Panc1 (cell line): ENCODE results near the gene BCS1L. TPM values are rescaled to one million over a fixed set of nuclear protein-coding genes. Genes with fewer than 3 reads are reported as not detected.

Experiments
- ATAC-seq: fragments of 200-7000 bp; cut with Tn5 transposase; 2 replicates; pipeline ENCODE4 v1.9.1; 2020; ENCODE audit warnings: mild to moderate bottlenecking, moderate library complexity
- BruUV-seq: library from RNA; stranded (reverse); fragments of 400-500 nt; replicated peaks from 2 replicates; lab custom pipeline; 2021; lab: Mats Ljungman, UMichigan
- CTCF ChIA-PET: fragments of 300-600 bp; sonication (Branson Sonifier 250); formaldehyde crosslinking; loops from one replicate; lab custom pipeline; 2022; ENCODE audit warnings: antibody characterized with exemption; lab: Charles Lee
- POLR2A ChIA-PET: fragments of 300-600 bp; sonication (Branson Sonifier 250); formaldehyde crosslinking; loops from one replicate; lab custom pipeline; 2022; ENCODE audit warnings: antibody characterized with exemption; lab: Charles Lee
- DNase-seq: peaks from one replicate; pipeline ENCODE4 v3.0.0-alpha.2; 2010; ENCODE audit warnings: low read depth, low spot score
- H3K27ac ChIP-seq: 2 replicates; pipeline ENCODE4 v1.5.1; 2011; ENCODE audit warnings: mild to moderate bottlenecking, low read length, inconsistent platforms
- H3K27me3 ChIP-seq: fragments of 200-500 bp; sonication (Bioruptor generic); 2 replicates; pipeline ENCODE4 v1.6.0; 2014; ENCODE audit warnings: low read length, inconsistent platforms; ENCODE audit not compliant: control insufficient read depth, insufficient read depth
- H3K36me3 ChIP-seq: fragments of 200-500 bp; sonication (Bioruptor generic); 2 replicates; pipeline ENCODE4 v1.5.1; 2014; ENCODE audit warnings: inconsistent platforms, mild to moderate bottlenecking, low read length, moderate library complexity; ENCODE audit not compliant: control insufficient read depth, insufficient read depth
- H3K4me1 ChIP-seq: 2 replicates; pipeline ENCODE4 v1.5.1; 2011; ENCODE audit warnings: inconsistent platforms, mild to moderate bottlenecking, low read length, moderate library complexity; ENCODE audit not compliant: control insufficient read depth, insufficient read depth
- H3K4me3 ChIP-seq, 2 experiments: 2 replicates each; pipeline ENCODE4 v1.5.1; 2011 to 2012; ENCODE audit warnings: low read depth in 2 of 2, low read length in 2 of 2, mild to moderate bottlenecking in 2 of 2, inconsistent platforms in 1 of 2, moderate library complexity in 1 of 2
- H3K9me3 ChIP-seq: fragments of 200-500 bp; sonication (Bioruptor generic); 2 replicates; pipeline ENCODE4 v1.5.1; 2014; ENCODE audit warnings: low read depth, mild to moderate bottlenecking, inconsistent platforms, low read length, moderate library complexity; ENCODE audit not compliant: control insufficient read depth, insufficient read depth
- POLR2AphosphoS5 ChIP-seq: IDR thresholded peaks from 2 replicates; pipeline ENCODE4 v1.6.1; 2012; ENCODE audit warnings: mild to moderate bottlenecking, low read depth, low read length, moderate library complexity
- SIN3A ChIP-seq: IDR thresholded peaks from 2 replicates; pipeline ENCODE4 v1.6.1; 2012; ENCODE audit warnings: low read depth, mild to moderate bottlenecking, low read length, moderate library complexity, borderline replicate concordance; ENCODE audit not compliant: insufficient read depth
- TCF7L2 ChIP-seq: IDR thresholded peaks from 2 replicates; pipeline ENCODE4 v1.6.1; 2011; ENCODE audit warnings: mild to moderate bottlenecking, low read depth, low read length, inconsistent platforms
- in situ Hi-C: cut with HindIII; loops from 2 replicates; pipeline ENCODE4 v1.10.0; 2016; ENCODE audit warnings: low sequenced_read_pairs, low pct_unique_long_range_greater_than_20kb
- intact Hi-C: fragments of 100-400 bp; cut with micrococcal nuclease; formaldehyde crosslinking; loops from one replicate; pipeline ENCODE4 v1.10.0; 2022; ENCODE audit not compliant: unreplicated experiment
- total RNA-seq: library from RNA; stranded (reverse); gene quantifications from one replicate; pipeline ENCODE4 v1.2.1, GENCODE V29; 2021; ENCODE audit not compliant: unreplicated experiment
- TF ChIP-seq, protein P1 (sequence below), 2 experiments: IDR thresholded peaks; 2 replicates each; pipeline ENCODE4 v1.6.1; 2011 to 2012; ENCODE audit warnings: low read depth in 2 of 2, control low read depth in 1 of 2, low read length in 1 of 2, mild to moderate bottlenecking in 1 of 2, moderate library complexity in 1 of 2; ENCODE audit not compliant: insufficient read depth in 1 of 2
- TF ChIP-seq, protein P2 (sequence below): fragments of 450-650 bp; IDR thresholded peaks from 2 replicates; pipeline ENCODE4 v1.5.1; 2017; ENCODE audit warnings: mild to moderate bottlenecking

BCS1L gene
- total RNA-seq, 1 experiment from 2014 or later: 42.0 TPM

DNA sequence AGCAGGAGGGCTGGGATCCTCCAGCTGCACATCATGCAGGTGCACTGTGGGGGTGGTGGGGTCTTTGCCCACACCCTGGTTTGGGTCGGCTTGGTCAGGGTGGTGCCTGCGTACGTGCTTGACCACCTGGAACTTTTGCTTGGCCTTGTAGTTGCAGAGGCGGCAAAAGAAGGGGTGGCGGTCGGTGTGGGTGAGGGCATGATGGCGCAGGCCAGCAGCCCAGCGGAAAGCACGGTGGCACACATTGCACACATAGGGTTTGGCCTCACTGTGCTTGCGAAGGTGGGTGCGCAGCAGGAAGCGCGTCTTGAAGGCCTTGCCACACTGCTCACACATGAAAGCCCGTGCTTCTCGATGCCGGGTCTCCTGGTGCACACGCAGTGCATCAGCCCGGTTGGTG is 21.1 kb upstream of the BCS1L start:
- no peak for ATAC-seq
- in situ Hi-C loops (no loop called here), intact Hi-C loops (no loop called here)
- Histone ChIP-seq H3K36me3 (peaks cover 6% of the 10 kb centered on the region), H3K9me3 (no peaks in the 10 kb centered on the region), H3K4me1 (no peaks in the 10 kb centered on the region), H3K27ac (no peak overlapping the region), H3K27me3 (no peaks in the 10 kb centered on the region), H3K4me3 (no peak overlapping the region)
- POLR2A ChIA-PET: no interaction called here
- no peak for DNase-seq
- CTCF ChIA-PET: no interaction called here
- TF ChIP-seq, protein P1, sequence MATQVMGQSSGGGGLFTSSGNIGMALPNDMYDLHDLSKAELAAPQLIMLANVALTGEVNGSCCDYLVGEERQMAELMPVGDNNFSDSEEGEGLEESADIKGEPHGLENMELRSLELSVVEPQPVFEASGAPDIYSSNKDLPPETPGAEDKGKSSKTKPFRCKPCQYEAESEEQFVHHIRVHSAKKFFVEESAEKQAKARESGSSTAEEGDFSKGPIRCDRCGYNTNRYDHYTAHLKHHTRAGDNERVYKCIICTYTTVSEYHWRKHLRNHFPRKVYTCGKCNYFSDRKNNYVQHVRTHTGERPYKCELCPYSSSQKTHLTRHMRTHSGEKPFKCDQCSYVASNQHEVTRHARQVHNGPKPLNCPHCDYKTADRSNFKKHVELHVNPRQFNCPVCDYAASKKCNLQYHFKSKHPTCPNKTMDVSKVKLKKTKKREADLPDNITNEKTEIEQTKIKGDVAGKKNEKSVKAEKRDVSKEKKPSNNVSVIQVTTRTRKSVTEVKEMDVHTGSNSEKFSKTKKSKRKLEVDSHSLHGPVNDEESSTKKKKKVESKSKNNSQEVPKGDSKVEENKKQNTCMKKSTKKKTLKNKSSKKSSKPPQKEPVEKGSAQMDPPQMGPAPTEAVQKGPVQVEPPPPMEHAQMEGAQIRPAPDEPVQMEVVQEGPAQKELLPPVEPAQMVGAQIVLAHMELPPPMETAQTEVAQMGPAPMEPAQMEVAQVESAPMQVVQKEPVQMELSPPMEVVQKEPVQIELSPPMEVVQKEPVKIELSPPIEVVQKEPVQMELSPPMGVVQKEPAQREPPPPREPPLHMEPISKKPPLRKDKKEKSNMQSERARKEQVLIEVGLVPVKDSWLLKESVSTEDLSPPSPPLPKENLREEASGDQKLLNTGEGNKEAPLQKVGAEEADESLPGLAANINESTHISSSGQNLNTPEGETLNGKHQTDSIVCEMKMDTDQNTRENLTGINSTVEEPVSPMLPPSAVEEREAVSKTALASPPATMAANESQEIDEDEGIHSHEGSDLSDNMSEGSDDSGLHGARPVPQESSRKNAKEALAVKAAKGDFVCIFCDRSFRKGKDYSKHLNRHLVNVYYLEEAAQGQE (IDR thresholded peaks at IDR 0.05; ENCODE audit: insufficient read depth in 1 of 2, low read depth in 2 of 2, low read length in 1 of 2): no peak
- TF ChIP-seq SIN3A (no peak), POLR2AphosphoS5 (no peak), TCF7L2 (no peak)
- TF ChIP-seq, protein P2, sequence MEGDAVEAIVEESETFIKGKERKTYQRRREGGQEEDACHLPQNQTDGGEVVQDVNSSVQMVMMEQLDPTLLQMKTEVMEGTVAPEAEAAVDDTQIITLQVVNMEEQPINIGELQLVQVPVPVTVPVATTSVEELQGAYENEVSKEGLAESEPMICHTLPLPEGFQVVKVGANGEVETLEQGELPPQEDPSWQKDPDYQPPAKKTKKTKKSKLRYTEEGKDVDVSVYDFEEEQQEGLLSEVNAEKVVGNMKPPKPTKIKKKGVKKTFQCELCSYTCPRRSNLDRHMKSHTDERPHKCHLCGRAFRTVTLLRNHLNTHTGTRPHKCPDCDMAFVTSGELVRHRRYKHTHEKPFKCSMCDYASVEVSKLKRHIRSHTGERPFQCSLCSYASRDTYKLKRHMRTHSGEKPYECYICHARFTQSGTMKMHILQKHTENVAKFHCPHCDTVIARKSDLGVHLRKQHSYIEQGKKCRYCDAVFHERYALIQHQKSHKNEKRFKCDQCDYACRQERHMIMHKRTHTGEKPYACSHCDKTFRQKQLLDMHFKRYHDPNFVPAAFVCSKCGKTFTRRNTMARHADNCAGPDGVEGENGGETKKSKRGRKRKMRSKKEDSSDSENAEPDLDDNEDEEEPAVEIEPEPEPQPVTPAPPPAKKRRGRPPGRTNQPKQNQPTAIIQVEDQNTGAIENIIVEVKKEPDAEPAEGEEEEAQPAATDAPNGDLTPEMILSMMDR: no peak
- no TSS peak for BruUV-seq

DNA sequence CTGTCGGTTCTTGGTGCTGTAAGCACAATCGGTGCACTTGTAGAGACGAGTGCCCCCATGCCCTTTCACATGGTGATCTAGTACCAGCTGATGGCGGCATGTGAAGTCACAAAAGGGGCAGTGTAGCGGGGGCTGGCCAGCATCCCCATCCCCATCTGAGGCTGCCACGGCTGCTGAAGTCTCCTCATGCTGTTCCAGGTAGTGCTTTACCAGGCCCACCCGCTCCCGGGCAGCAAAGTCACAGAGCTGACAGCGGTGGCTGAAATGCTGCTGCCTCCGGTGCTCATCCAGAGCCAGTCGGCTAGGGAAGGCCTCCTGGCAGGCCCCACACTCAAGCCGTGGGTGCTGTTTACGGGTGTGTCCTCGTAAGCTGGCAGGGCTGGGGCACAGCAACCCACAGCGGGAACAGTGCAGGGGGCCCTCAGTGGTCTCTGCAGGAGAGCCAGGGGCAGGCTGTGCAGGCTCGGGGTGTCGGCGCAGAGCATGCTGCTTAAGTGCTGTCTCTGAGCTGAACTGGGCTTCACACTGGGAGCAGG is 17.3 kb upstream of the BCS1L start:
- intact Hi-C loops: no loop called here

More for the DNA sequence above, 17.3 kb upstream of the BCS1L start:
- ChIA-PET POLR2A (no interaction called here), CTCF (no interaction called here)
- BruUV-seq: no TSS peak
- Histone ChIP-seq H3K4me1 (no peaks in the 10 kb centered on the region), H3K4me3 (no peak overlapping the region), H3K9me3 (no peaks in the 10 kb centered on the region), H3K27me3 (no peaks in the 10 kb centered on the region), H3K36me3 (peaks cover 19% of the 10 kb centered on the region), H3K27ac (no peak overlapping the region)
- TF ChIP-seq, protein P2: no peak
- TF ChIP-seq POLR2AphosphoS5 (no peak), TCF7L2 (no peak), SIN3A (no peak)
- TF ChIP-seq, protein P1 (IDR thresholded peaks at IDR 0.05; ENCODE audit: insufficient read depth in 1 of 2, low read depth in 2 of 2, low read length in 1 of 2): no peak
- in situ Hi-C loops: no loop called here
- ATAC-seq (no peak), DNase-seq (no peak)
